ENCODE data around the gene CHCHD6.

CHCHD6 gene

DNA sequence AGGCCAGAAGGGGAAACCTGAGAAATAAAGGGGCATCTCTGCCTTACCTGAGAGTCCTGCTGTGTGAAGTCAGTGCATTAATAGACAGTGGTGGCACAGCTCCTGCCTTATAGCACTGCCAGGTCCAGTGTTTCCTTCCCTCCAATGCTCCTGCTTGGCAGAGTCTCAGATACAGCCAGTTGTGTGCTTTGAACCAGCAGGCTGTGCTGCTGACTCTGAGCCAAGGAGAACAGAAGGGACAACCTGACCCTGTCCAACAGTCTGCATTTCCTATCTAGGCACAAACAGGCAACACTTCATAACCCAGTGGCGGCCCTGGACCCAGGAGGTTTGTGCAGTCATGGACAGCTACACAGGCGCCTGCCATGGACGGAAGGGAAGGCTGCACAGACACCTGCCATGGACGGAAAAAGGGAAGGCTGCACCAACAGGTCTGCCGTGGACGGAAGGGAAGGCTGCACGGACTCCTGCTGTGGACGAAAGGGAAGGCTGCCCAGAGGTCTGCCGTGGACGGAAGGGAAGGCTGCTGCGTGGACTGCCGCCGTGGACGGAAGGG lies 245.0 kb downstream of the CHCHD6 start:
- FAIRE-seq (no peak), DNase-seq (ENCODE audit: insufficient read length) (no peak)
- TF ChIP-seq POLR2A (IDR thresholded peaks at IDR 0.05; ENCODE audit: low read depth, low read length) (no peak), TAF1 (IDR thresholded peaks at IDR 0.05; ENCODE audit: borderline replicate concordance, low read depth, low read length) (no peak), POLR2AphosphoS5 (IDR thresholded peaks at IDR 0.05; ENCODE audit: low read depth, low read length) (no peak)

DNA sequence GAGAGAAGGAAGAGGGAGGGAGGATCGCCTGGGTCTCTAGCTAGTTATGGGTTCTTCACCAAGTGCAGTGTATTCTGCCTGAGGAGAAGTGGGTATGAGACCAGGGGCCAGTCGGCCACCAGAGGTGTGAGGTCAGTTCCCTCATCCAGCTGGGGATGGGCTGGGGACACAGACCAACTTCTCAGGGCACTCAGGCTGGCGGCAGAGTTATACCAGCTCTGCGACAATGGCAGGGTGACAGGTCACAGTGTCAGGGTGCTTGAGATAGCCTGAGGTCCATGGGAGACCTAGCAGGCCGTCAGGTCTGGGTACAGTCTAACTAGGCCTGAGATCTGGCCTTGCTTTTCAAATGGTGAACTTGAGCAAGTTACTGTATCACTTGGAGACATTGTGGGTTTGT lies 247.5 kb downstream of the CHCHD6 start:
- FAIRE-seq (no peak), DNase-seq (ENCODE audit: insufficient read length) (no peak)
- TF ChIP-seq TAF1 (IDR thresholded peaks at IDR 0.05; ENCODE audit: borderline replicate concordance, low read depth, low read length) (no peak), POLR2AphosphoS5 (IDR thresholded peaks at IDR 0.05; ENCODE audit: low read depth, low read length) (no peak), POLR2A (IDR thresholded peaks at IDR 0.05; ENCODE audit: low read depth, low read length) (no peak)

DNA sequence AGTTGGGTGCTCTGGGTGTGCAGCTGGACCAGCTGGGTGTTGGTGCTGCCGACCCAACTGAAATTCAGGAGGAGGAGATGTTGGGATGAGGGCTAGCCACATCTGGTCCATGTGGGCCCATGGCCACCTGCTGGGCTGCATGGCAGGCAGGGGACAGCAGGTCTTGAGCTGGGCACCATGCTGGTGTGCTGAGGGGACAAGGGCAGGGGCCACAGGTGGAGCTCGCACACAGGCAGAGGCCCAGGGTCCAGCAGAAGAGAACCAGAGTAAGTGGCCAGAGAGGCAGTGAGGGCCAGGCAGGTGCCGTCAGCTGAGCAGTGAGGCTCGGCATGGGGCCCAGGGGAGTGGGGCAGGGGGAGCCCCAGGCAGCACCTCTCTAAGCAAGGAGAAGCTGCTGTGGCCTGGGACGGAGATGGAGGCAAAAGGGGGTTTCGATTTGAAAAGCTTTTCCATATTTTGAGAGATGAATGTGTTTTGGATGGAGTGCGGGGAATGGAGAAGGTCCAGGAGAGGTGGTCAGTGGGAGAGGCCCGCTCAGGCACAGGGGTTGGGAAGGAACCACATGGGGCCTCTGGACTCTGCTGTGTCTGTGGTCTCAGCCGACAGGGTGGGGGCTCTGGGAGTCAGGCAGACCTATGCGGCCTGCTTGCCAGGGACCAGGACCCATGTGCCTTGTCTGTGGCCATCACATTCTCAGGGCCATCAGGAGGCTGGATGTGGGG lies 248.4 kb downstream of the CHCHD6 start:
- FAIRE-seq = no peak
- no peak for TF ChIP-seq POLR2A (IDR thresholded peaks at IDR 0.05; ENCODE audit: low read depth, low read length)
- TF ChIP-seq POLR2AphosphoS5 (IDR thresholded peaks at IDR 0.05; ENCODE audit: low read depth, low read length) = no peak
- no peak for TF ChIP-seq TAF1 (IDR thresholded peaks at IDR 0.05; ENCODE audit: borderline replicate concordance, low read depth, low read length)

DNA sequence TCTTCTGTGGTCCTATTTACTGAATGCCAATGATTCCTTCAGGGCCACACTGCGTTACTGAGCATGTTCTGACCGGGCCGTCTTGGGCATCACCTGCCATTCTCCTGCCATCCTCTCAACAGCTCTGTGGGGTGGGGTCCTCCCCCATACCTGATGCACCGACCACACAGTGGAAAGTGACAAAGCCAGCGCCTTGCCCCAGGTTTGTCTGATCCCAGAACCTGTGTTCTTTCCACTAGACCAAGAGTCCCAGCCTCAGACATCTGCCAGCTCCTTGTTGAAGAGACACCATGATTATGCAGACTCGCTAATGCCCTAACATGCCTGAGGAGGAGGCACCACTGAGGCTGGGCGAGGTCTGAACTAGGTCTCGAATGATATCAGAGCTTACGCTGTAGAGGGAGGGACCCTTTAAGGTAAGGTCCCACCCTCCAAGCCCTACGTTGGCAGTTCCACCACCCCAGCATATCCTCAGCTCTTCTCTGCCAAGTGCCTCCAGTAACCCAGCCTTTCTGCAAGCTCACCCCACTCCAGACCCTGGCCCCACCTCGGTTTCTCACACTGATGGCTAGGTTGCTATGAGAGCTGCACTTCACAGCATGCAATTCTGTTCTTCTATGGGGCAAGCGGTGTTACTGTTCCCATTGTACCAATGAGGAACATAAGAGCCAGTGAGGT lies 249.1 kb downstream of the CHCHD6 start:
- DNase-seq (ENCODE audit: insufficient read length) = no peak
- no peak for TF ChIP-seq TAF1 (IDR thresholded peaks at IDR 0.05; ENCODE audit: borderline replicate concordance, low read depth, low read length)
- no peak for TF ChIP-seq POLR2AphosphoS5 (IDR thresholded peaks at IDR 0.05; ENCODE audit: low read depth, low read length)
- peak; percentile 27 for FAIRE-seq

More for the DNA sequence above, 248.4 kb downstream of the CHCHD6 start:
- DNase-seq (ENCODE audit: insufficient read length) = no peak

DNA sequence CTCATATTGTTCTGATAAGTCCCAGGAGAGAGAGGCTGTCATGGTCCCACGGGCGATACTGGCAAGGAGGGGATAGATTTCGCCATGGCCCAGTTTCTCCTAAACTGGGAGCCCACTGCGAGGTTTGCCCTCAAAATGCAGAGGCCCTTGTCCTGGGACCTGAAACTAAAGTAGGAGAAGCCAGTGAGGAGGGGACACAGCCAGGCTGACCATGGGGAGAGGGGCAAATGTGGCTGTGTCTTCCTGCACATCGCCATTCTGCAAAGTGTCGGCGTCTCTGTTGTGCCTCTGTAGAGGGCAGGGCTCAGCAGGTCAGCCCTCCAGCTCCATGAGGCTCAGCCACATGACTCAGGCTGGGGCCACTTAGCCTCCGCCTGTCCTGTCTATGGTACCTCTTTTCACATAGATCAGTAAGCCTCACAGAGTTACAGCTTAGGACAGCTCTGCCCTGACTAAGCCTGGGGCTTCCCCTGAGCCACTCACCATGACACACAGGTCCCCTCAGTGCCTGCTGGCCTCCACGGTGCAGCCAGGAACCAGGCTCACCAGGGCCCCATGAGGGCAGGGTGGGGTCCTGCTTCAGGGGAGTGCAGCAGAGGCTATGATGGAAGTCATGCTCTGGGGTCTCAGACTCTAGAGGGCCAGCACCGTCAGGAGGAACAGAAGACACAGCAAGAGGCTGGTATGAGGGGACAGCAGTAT lies 250.3 kb downstream of the CHCHD6 start:
- FAIRE-seq (no peak), DNase-seq (ENCODE audit: insufficient read length) (no peak)
- TF ChIP-seq TAF1 (IDR thresholded peaks at IDR 0.05; ENCODE audit: borderline replicate concordance, low read depth, low read length) = no peak
- TF ChIP-seq POLR2AphosphoS5 (IDR thresholded peaks at IDR 0.05; ENCODE audit: low read depth, low read length) = no peak
- TF ChIP-seq POLR2A (IDR thresholded peaks at IDR 0.05; ENCODE audit: low read depth, low read length) = no peak

DNA sequence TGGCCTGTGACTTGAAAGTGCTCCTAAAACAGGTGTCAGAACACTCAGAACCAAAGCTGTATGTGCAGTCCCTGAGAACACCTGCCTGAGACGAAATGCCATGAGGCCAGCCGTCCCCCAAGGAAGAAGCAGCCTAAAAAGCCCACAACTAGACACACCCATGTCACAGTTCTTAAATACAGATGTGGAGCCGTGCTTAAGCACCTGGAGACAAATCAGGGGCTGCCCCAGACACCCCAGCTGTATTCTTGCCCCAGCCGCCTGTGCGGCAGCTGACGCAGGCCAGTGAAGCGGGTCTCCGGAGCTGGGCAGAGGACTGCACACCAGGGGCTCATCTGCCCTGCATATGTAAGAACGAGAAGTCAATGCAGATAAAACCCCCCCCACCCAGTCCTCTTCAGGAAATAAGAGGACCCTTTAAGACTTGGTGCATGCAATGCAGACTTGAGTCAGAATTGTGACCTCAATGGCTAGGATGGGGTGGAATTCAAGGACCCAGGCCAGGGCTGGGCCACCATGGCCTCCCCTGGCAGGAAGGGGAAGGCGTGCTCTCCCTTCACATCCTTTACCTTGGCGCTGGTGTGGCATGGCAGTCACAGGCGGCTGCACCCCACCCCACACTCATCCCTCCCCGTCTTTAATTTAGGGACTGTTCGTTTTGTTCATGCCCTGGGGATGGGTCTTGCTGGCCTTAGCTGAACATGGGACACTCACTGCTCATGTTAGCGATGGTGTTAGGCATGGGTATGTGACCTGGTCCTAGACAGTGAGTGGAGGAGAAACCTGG lies 251.2 kb downstream of the CHCHD6 start:
- no peak for TF ChIP-seq POLR2A (IDR thresholded peaks at IDR 0.05; ENCODE audit: low read depth, low read length)
- no peak for TF ChIP-seq TAF1 (IDR thresholded peaks at IDR 0.05; ENCODE audit: borderline replicate concordance, low read depth, low read length)
- TF ChIP-seq POLR2AphosphoS5 (IDR thresholded peaks at IDR 0.05; ENCODE audit: low read depth, low read length) = peak; percentile 67; the same call in 1 of the 2 replicates
- FAIRE-seq (no peak), DNase-seq (ENCODE audit: insufficient read length) (peak; percentile 52)

DNA sequence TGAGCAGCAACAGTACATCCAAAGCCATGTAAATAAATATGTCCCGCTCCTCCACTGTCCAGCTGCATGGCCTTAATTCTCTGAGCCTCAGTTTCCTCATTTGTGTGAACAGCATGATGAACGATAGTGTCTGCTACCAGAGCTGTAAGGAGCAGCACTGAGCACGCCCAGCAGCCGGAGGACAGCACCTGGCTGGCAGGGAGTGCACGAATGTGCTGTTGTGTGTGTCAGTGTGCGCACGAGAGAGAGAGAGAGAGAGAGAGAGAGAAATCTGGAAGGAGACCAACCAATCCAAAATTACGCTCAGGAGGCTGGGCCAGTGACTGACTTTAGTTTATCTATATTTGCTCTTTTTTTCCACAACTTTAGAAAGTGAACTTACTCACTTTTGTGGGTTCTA lies 252.3 kb downstream of the CHCHD6 start:
- FAIRE-seq (no peak), DNase-seq (ENCODE audit: insufficient read length) (no peak)
- no peak for TF ChIP-seq TAF1 (IDR thresholded peaks at IDR 0.05; ENCODE audit: borderline replicate concordance, low read depth, low read length)
- TF ChIP-seq POLR2AphosphoS5 (IDR thresholded peaks at IDR 0.05; ENCODE audit: low read depth, low read length) = no peak
- no peak for TF ChIP-seq POLR2A (IDR thresholded peaks at IDR 0.05; ENCODE audit: low read depth, low read length)

DNA sequence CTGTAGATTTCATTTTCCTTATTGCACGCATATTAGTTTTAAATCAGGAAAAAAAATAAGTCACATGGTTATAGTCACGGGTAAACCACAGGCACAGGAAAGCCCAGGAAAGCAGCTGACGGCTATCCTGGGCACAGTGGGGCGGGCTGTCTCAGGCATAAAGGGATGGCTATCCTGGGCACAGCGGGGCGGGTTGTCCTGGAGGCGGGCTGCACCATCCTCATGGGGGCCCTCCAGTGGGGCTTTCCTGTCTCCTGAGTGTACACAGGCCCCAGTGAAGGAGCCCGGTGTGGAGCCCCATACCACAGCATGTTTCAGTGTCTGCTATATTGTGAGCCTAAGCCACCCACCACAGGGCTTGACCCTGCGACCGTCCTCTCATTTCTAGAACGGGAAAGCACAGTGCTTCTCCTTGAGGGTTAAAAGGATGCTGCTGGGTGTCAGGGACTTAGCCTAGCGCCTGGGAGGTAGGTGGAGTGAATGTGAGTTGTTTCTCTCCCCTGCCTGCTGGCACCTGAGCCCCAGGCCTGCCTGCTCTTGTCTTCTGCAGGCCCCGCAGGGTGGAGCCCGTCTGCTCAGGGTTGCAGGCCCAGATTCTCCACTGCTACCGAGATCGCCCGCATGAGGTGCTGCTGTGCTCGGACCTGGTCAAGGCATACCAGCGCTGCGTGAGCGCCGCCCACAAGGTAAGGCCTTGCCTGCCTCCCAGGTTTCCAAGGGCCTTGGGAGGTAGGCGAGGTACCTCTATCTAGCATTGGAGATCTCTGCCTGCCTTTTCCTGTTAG lies 253.0 kb downstream of the CHCHD6 start:
- DNase-seq (ENCODE audit: insufficient read length) = no peak
- TF ChIP-seq TAF1 (IDR thresholded peaks at IDR 0.05; ENCODE audit: borderline replicate concordance, low read depth, low read length) (no peak), POLR2A (IDR thresholded peaks at IDR 0.05; ENCODE audit: low read depth, low read length) (no peak), POLR2AphosphoS5 (IDR thresholded peaks at IDR 0.05; ENCODE audit: low read depth, low read length) (no peak)
- peak; percentile 9 for FAIRE-seq

DNA sequence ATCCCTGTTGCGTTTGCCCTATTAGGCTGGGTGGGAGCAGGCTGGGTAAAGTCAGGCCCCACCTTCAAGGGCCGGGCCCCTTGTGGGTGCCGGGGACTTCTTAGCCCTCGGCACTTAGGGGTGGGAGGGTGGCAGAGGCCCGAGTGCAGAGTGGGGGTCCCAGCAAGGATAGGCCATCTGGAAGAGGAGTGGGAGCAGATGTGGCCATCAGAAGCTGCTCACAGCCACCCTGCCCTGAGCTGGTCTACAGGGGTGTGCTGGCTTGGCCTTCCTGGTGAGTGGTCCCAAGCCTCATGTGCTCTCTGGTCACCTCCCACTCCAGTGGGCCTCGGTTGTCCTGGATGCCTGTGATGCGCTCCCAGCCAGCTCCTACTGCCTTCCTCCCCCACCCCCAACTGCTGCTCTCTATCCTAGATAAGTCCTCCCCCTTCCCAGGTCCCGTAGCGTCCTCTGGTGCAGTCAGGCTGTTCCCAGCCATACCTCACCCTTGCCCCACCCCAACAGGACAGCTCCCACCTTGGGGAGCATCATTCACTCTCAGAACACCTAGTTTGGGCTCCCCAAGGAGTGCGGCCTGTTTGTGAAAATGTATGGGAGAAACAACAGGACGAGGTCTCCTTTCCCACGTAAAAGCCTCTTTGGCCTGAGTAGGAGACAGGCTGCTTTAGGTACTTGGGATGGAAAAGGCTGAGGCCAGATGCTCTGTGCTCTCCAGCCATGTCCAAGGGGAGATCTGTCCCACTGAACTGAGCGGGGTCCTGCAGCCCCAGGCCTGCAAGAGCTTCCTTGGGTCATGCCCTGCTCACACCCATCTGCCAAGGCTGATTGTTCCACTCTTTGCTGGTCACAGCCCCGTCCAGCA lies 254.0 kb downstream of the CHCHD6 start:
- no peak for TF ChIP-seq POLR2A (IDR thresholded peaks at IDR 0.05; ENCODE audit: low read depth, low read length)
- TF ChIP-seq TAF1 (IDR thresholded peaks at IDR 0.05; ENCODE audit: borderline replicate concordance, low read depth, low read length) = no peak
- TF ChIP-seq POLR2AphosphoS5 (IDR thresholded peaks at IDR 0.05; ENCODE audit: low read depth, low read length) = no peak
- DNase-seq (ENCODE audit: insufficient read length) (no peak), FAIRE-seq (no peak)

Data from GM12892 (cell line).